Peyer's patch (tissue), 4 donors: ENCODE measurements around the gene CDKL5.

Experiments
- CTCF ChIP-seq, 6 experiments: fragments of 450-650 bp in 4 of 6; fragments of 200-600 bp in 2 of 6; sonication (generic) in 1 of 6; IDR thresholded peaks; one replicate each; pipeline ENCODE4 v1.5.1; 2017 to 2019; ENCODE audit warnings: antibody characterized with exemption in 6 of 6, mild to moderate bottlenecking in 3 of 6, moderate library complexity in 1 of 6
- POLR2A ChIP-seq, 2 donors: fragments of 450-650 bp; IDR thresholded peaks; one replicate each; pipeline ENCODE4 v1.5.1; 2017; ENCODE audit warnings: antibody characterized with exemption in 2 of 2, mild to moderate bottlenecking in 2 of 2, moderate library complexity in 2 of 2

GRCh38 chrX:18672008-18672407, 246.6 kb downstream of the CDKL5 start, which contains the start of gene RS1:
- TF ChIP-seq CTCF (IDR thresholded peaks at IDR 0.05): no peak
- no peak for TF ChIP-seq POLR2A (IDR thresholded peaks at IDR 0.05)
